Measurements from ENCODE around the gene EFCAB12. TPM values are rescaled to one million over a fixed set of nuclear protein-coding genes. Genes with fewer than 3 reads are reported as not detected.

EFCAB12 gene
- total and polyA plus RNA-seq, 2 donors (not counting 3 experiments of a cell fraction or from before 2014, with no cell fraction given): 0.15 to 0.49 TPM

DNA sequence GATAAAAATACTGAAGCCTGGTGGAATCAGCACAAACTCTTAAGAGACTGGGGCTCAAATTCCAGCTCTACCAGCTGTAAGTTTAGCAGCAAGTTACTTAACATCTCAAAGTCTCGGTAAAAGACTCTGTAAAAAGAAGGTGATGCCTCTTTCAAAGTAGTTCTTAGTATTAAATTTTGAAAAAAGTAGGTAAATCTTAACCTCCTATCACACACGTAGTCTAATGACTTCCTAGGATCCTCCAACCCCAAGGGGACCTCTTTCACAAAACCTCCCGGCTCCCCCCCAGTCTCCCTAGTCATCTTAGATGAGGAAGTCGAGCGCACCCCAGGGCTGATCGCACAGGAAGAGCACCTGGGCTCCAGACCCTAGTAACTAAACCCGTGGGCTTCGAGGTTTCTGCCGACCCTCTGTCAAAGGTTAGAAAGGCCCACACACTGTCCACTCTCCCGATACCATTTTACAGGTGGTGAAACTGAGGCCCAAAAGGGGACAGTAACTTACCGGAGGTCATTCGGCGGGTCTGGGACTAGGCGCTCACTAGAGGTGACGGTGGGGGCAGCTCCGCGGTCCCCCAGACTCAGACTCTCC lies 10.9 kb upstream of the EFCAB12 start:
- POLR2A ChIA-PET: interaction anchor here (0.7 to 1.0 kb wide), 5 partner anchors 10 to 154 kb away, joined by 3 to 7 read pairs (median 3); partner anchors contain the start of gene EFCAB12
- H3K36me3 ChIP-seq (ENCODE audit: control insufficient read depth in 2 of 2, extremely low read depth in 1 of 2, insufficient read depth in 2 of 2, low read length in 2 of 2): peaks cover 0 to 5% of the 10 kb centered on the region in 2 experiments
- H3K79me2 ChIP-seq (ENCODE audit: control insufficient read depth, insufficient read depth, low read length): peaks cover 30% of the 10 kb centered on the region
- CTCF ChIA-PET: interaction anchor here (0.9 to 2.7 kb wide), 6 partner anchors 10 to 386 kb away, joined by 3 to 14 read pairs (median 5); partner anchors contain the start of gene EFCAB12
- peak overlapping the region; percentile 83 for H2AFZ ChIP-seq (ENCODE audit: low read depth, low read length)
- peak overlapping the region; percentile 70 to 81 (median 72) for H3K4me3 ChIP-seq (replicated peaks in 1 of 3; ENCODE audit: insufficient read depth in 1 of 3, low read depth in 1 of 3, low read length in 3 of 3)
- H3K27ac ChIP-seq (ENCODE audit: insufficient read depth, low read depth, low read length): peak overlapping the region; percentile 55
- no peaks in the 10 kb centered on the region for H3K27me3 ChIP-seq (ENCODE audit: control insufficient read depth in 2 of 2, insufficient read depth in 2 of 2, low read length in 2 of 2)
- H3K4me1 ChIP-seq (ENCODE audit: control insufficient read depth, extremely low read depth, insufficient read depth, low read length): peaks cover 44% of the 10 kb centered on the region
- no peaks in the 10 kb centered on the region for H3K9me3 ChIP-seq (replicated peaks; ENCODE audit: control insufficient read depth, insufficient read depth, low read length)
- TSS peak; percentile 57 for BruUV-seq (replicated peaks)
- H4K20me1 ChIP-seq (replicated peaks; ENCODE audit: control insufficient read depth, extremely low read depth, insufficient read depth, low read length): no peaks in the 10 kb centered on the region
- no peaks in the 10 kb centered on the region for H3K9me1 ChIP-seq (replicated peaks; ENCODE audit: control insufficient read depth, extremely low read depth, insufficient read depth, low read length)
- no peak for TF ChIP-seq MYC (IDR thresholded peaks at IDR 0.05; ENCODE audit: low read depth, low read length)
- no peak for TF ChIP-seq POLR2AphosphoS5 (IDR thresholded peaks at IDR 0.05; ENCODE audit: insufficient read depth, low read depth, low read length)
- TF ChIP-seq JUN (IDR thresholded peaks at IDR 0.05; ENCODE audit: borderline replicate concordance, insufficient read depth, insufficient read length, low read depth): no peak
- TF ChIP-seq EZH2 (IDR thresholded peaks at IDR 0.05; ENCODE audit: borderline replicate concordance, low read depth, low read length, severe bottlenecking): no peak
- TF ChIP-seq POLR2A (IDR thresholded peaks at IDR 0.05; ENCODE audit: low read depth, low read length): no peak
- TF ChIP-seq MAX (IDR thresholded peaks at IDR 0.05; ENCODE audit: insufficient read depth, insufficient read length): no peak
- no peak for TF ChIP-seq FOS (IDR thresholded peaks at IDR 0.05; ENCODE audit: borderline replicate concordance, insufficient read depth, low read length)
- no peak for TF ChIP-seq GATA2 (IDR thresholded peaks at IDR 0.05; ENCODE audit: insufficient read depth, insufficient read length, low read depth, low read length)
- TF ChIP-seq, protein P1, sequence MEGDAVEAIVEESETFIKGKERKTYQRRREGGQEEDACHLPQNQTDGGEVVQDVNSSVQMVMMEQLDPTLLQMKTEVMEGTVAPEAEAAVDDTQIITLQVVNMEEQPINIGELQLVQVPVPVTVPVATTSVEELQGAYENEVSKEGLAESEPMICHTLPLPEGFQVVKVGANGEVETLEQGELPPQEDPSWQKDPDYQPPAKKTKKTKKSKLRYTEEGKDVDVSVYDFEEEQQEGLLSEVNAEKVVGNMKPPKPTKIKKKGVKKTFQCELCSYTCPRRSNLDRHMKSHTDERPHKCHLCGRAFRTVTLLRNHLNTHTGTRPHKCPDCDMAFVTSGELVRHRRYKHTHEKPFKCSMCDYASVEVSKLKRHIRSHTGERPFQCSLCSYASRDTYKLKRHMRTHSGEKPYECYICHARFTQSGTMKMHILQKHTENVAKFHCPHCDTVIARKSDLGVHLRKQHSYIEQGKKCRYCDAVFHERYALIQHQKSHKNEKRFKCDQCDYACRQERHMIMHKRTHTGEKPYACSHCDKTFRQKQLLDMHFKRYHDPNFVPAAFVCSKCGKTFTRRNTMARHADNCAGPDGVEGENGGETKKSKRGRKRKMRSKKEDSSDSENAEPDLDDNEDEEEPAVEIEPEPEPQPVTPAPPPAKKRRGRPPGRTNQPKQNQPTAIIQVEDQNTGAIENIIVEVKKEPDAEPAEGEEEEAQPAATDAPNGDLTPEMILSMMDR (IDR thresholded peaks at IDR 0.05; ENCODE audit: extremely low read depth in 1 of 2, insufficient read depth in 1 of 2, low read depth in 1 of 2, low read length in 2 of 2): no peak
- intact Hi-C loops (cut with micrococcal nuclease) (no loop called here), dilution Hi-C loops (cut with MboI; ENCODE audit: extremely low pct_ligation_motif_present, low sequenced_read_pairs) (no loop called here)
- H3K9ac ChIP-seq (replicated peaks; ENCODE audit: extremely low read depth, insufficient read depth, low read length): peak overlapping the region; percentile 86
- H3K4me2 ChIP-seq (ENCODE audit: insufficient read depth, low read length): peak overlapping the region; percentile 88
- DNase-seq (ENCODE audit: low read depth, low spot score) (peak; percentile 28), FAIRE-seq (no peak)

Data from endothelial cell of umbilical vein (primary cell).